Activated CD8-positive, alpha-beta T cell treated with anti-CD3 and anti-CD28 coated beads, Interleukin-2, amount 10 ng/mL, durations not matched to agents 7 days and 5 days (primary cell): Measurements from ENCODE around the gene TOR3A. TPM values are rescaled to one million over a fixed set of nuclear protein-coding genes. Genes with fewer than 3 reads are reported as not detected.

Experiments
- ATAC-seq: fragments of 150-1000 bp; cut with Tn5 transposase; one replicate; pipeline ENCODE4 v1.10.0; 2021; ENCODE audit warnings: moderate library complexity
- CTCF ChIA-PET: fragments of 350-600 bp; sonication (Branson Sonifier 250); formaldehyde crosslinking; loops from one replicate; lab custom pipeline; 2021; ENCODE audit warnings: antibody characterized with exemption; lab: Charles Lee
- POLR2A ChIA-PET: fragments of 350-600 bp; sonication (Branson Sonifier 250); formaldehyde crosslinking; loops from one replicate; lab custom pipeline; 2021; ENCODE audit warnings: antibody characterized with exemption; lab: Charles Lee
- DNase-seq: peaks from one replicate; pipeline ENCODE4 v3.0.0-alpha.2; 2020
- H3K27ac Mint-ChIP-seq: one replicate; pipeline ENCODE4 v1.8.0; 2021; ENCODE audit warnings: mild to moderate bottlenecking, mixed read lengths
- H3K27me3 Mint-ChIP-seq: one replicate; pipeline ENCODE4 v1.8.0; 2021; ENCODE audit warnings: low read depth, mixed read lengths
- H3K36me3 Mint-ChIP-seq: one replicate; pipeline ENCODE4 v1.8.0; 2021; ENCODE audit warnings: low read depth, mixed read lengths
- H3K4me1 Mint-ChIP-seq: one replicate; pipeline ENCODE4 v1.8.0; 2021; ENCODE audit warnings: low read depth, mixed read lengths
- H3K4me3 Mint-ChIP-seq: one replicate; pipeline ENCODE4 v1.8.0; 2021; ENCODE audit warnings: mild to moderate bottlenecking, mixed read lengths
- H3K9me3 Mint-ChIP-seq: one replicate; pipeline ENCODE4 v1.8.0; 2022; ENCODE audit warnings: mixed read lengths; ENCODE audit not compliant: insufficient read depth
- total RNA-seq, 2 experiments: library from RNA; stranded (reverse); gene quantifications; one replicate each; pipeline ENCODE4 v1.2.3, GENCODE V29; 2021

TOR3A gene
- total RNA-seq, 2 experiments from 2014 or later, result 49.3 to 50.4 TPM

- Mint-ChIP-seq H3K4me3 (no peak overlapping the region), H3K4me1 (peaks cover 9% of the 10 kb centered on the region), H3K36me3 (peaks cover 10% of the 10 kb centered on the region), H3K9me3 (no peaks in the 10 kb centered on the region), H3K27ac (no peak overlapping the region), H3K27me3 (no peaks in the 10 kb centered on the region)
- ATAC-seq (no peak), DNase-seq (no peak)
- CTCF ChIA-PET, result interaction anchor here (1.6 to 1.7 kb wide), 2 partner anchors 9 to 44 kb away, joined by 8 read pairs; no protein-coding TSS in a partner anchor
- POLR2A ChIA-PET, result no interaction called here
These were observed 34.8 kb upstream of the TOR3A start for GRCh38 chr1:179046808-179047635.

- ATAC-seq, result no peak
- POLR2A ChIA-PET, result no interaction called here
These were observed 34.3 kb upstream of the TOR3A start for GRCh38 chr1:179047636-179047997.

GRCh38 chr1:179048339-179049124 lies 33.3 kb upstream of the TOR3A start:
- no peak overlapping the region for H3K4me3 Mint-ChIP-seq
- peaks cover 7% of the 10 kb centered on the region for H3K36me3 Mint-ChIP-seq
- no peaks in the 10 kb centered on the region for H3K27me3 Mint-ChIP-seq
- H3K9me3 Mint-ChIP-seq, result no peaks in the 10 kb centered on the region
- ChIA-PET CTCF (interaction anchor here (0.9 to 1.7 kb wide), 3 partner anchors 11 to 45 kb away, joined by 3 to 8 read pairs (median 8); no protein-coding TSS in a partner anchor), POLR2A (no interaction called here)
- peaks cover 9% of the 10 kb centered on the region for H3K4me1 Mint-ChIP-seq
- peak overlapping the region; percentile 4 for H3K27ac Mint-ChIP-seq
- ATAC-seq (no peak), DNase-seq (no peak)

More at GRCh38 chr1:179047636-179047997, 34.3 kb upstream of the TOR3A start:
- H3K27me3 Mint-ChIP-seq, result no peaks in the 10 kb centered on the region
- H3K9me3 Mint-ChIP-seq, result no peaks in the 10 kb centered on the region
- H3K36me3 Mint-ChIP-seq, result peaks cover 8% of the 10 kb centered on the region
- no peak for DNase-seq
- CTCF ChIA-PET, result interaction anchor here (0.9 to 1.7 kb wide), 3 partner anchors 10 to 45 kb away, joined by 3 to 8 read pairs (median 8); no protein-coding TSS in a partner anchor
- no peak overlapping the region for H3K27ac Mint-ChIP-seq
- H3K4me3 Mint-ChIP-seq, result no peak overlapping the region
- peaks cover 9% of the 10 kb centered on the region for H3K4me1 Mint-ChIP-seq

GRCh38 chr1:179052776-179053175 lies 29.1 kb upstream of the TOR3A start:
- CTCF ChIA-PET, result no interaction called here
- Mint-ChIP-seq H3K27me3 (no peaks in the 10 kb centered on the region), H3K9me3 (no peaks in the 10 kb centered on the region), H3K36me3 (peaks cover 18% of the 10 kb centered on the region), H3K4me3 (no peak overlapping the region), H3K4me1 (peaks cover 8% of the 10 kb centered on the region), H3K27ac (no peak overlapping the region)
- ATAC-seq, result no peak
- no peak for DNase-seq
- POLR2A ChIA-PET, result no interaction called here

- Mint-ChIP-seq H3K9me3 (no peaks in the 10 kb centered on the region), H3K4me1 (peaks cover 1% of the 10 kb centered on the region), H3K27ac (no peak overlapping the region), H3K36me3 (peaks cover 22% of the 10 kb centered on the region), H3K4me3 (no peak overlapping the region), H3K27me3 (no peaks in the 10 kb centered on the region)
- CTCF ChIA-PET, result no interaction called here
- no peak for ATAC-seq
- POLR2A ChIA-PET, result no interaction called here
- no peak for DNase-seq
These were observed 28.4 kb upstream of the TOR3A start for GRCh38 chr1:179053486-179053885.

GRCh38 chr1:179055937-179056336 lies 25.9 kb upstream of the TOR3A start:
- ChIA-PET CTCF (no interaction called here), POLR2A (no interaction called here)
- DNase-seq (no peak), ATAC-seq (no peak)
- no peaks in the 10 kb centered on the region for H3K27me3 Mint-ChIP-seq
- H3K36me3 Mint-ChIP-seq, result peaks cover 27% of the 10 kb centered on the region
- H3K9me3 Mint-ChIP-seq, result no peaks in the 10 kb centered on the region
- no peaks in the 10 kb centered on the region for H3K4me1 Mint-ChIP-seq
- H3K27ac Mint-ChIP-seq, result no peak overlapping the region
- no peak overlapping the region for H3K4me3 Mint-ChIP-seq

- Mint-ChIP-seq H3K27me3 (no peaks in the 10 kb centered on the region), H3K27ac (no peak overlapping the region), H3K4me1 (no peaks in the 10 kb centered on the region), H3K9me3 (no peaks in the 10 kb centered on the region), H3K36me3 (peaks cover 31% of the 10 kb centered on the region), H3K4me3 (no peak overlapping the region)
- no peak for DNase-seq
- CTCF ChIA-PET, result interaction anchor here (0.6 to 1.7 kb wide), 5 partner anchors 13 to 756 kb away, joined by 3 to 6 read pairs (median 3); no protein-coding TSS in a partner anchor
- ATAC-seq, result no peak
- POLR2A ChIA-PET, result no interaction called here
These were observed 23.1 kb upstream of the TOR3A start for GRCh38 chr1:179058487-179059483.

GRCh38 chr1:179061360-179062282 lies 20.2 kb upstream of the TOR3A start:
- Mint-ChIP-seq H3K4me3 (no peak overlapping the region), H3K4me1 (no peaks in the 10 kb centered on the region), H3K27me3 (no peaks in the 10 kb centered on the region), H3K9me3 (no peaks in the 10 kb centered on the region), H3K27ac (no peak overlapping the region), H3K36me3 (peaks cover 28% of the 10 kb centered on the region)
- DNase-seq, result no peak
- ATAC-seq, result no peak
- ChIA-PET POLR2A (no interaction called here), CTCF (interaction anchor here (1.4 kb wide), 1 partner anchor 14 kb away, joined by 3 read pairs; no protein-coding TSS in a partner anchor)

GRCh38 chr1:179066471-179066870 lies 15.4 kb upstream of the TOR3A start:
- H3K4me1 Mint-ChIP-seq, result no peaks in the 10 kb centered on the region
- peaks cover 26% of the 10 kb centered on the region for H3K36me3 Mint-ChIP-seq
- ChIA-PET CTCF (no interaction called here), POLR2A (no interaction called here)
- H3K4me3 Mint-ChIP-seq, result no peak overlapping the region
- H3K27me3 Mint-ChIP-seq, result no peaks in the 10 kb centered on the region
- H3K27ac Mint-ChIP-seq, result no peak overlapping the region
- DNase-seq (no peak), ATAC-seq (no peak)
- no peaks in the 10 kb centered on the region for H3K9me3 Mint-ChIP-seq

GRCh38 chr1:179077396-179077795 lies 4.5 kb upstream of the TOR3A start:
- no peak for ATAC-seq
- ChIA-PET POLR2A (no interaction called here), CTCF (no interaction called here)
- no peak overlapping the region for H3K4me3 Mint-ChIP-seq
- peaks cover 16% of the 10 kb centered on the region for H3K4me1 Mint-ChIP-seq
- DNase-seq, result no peak
- no peaks in the 10 kb centered on the region for H3K27me3 Mint-ChIP-seq
- H3K9me3 Mint-ChIP-seq, result no peaks in the 10 kb centered on the region
- no peak overlapping the region for H3K27ac Mint-ChIP-seq
- H3K36me3 Mint-ChIP-seq, result peaks cover 9% of the 10 kb centered on the region
